Effector CD4-positive, alpha-beta T cell (primary cell): ENCODE results near the gene PALLD.

Source experiments
- DNase-seq: peaks from one replicate; pipeline ENCODE4 v3.0.0-alpha.2; 2020

PALLD gene

GRCh38 chr4:168623484-168623883, 126.6 kb downstream of the PALLD start:
- no peak for DNase-seq

GRCh38 chr4:168628251-168628650, 131.4 kb downstream of the PALLD start:
- no peak for DNase-seq

- no peak for DNase-seq
These were observed 132.7 kb downstream of the PALLD start for GRCh38 chr4:168629566-168629965.

- DNase-seq = no peak
These were observed 133.8 kb downstream of the PALLD start for GRCh38 chr4:168630445-168631187.

GRCh38 chr4:168631241-168632162, 134.7 kb downstream of the PALLD start:
- no peak for DNase-seq

GRCh38 chr4:168632301-168632725, 135.5 kb downstream of the PALLD start:
- no peak for DNase-seq

GRCh38 chr4:168633064-168633463, 136.2 kb downstream of the PALLD start:
- DNase-seq = no peak

GRCh38 chr4:168633496-168633895, 136.6 kb downstream of the PALLD start:
- no peak for DNase-seq

- DNase-seq = no peak
These were observed 137.5 kb downstream of the PALLD start for GRCh38 chr4:168634276-168634802.

GRCh38 chr4:168636040-168636439, 139.2 kb downstream of the PALLD start:
- DNase-seq = no peak

GRCh38 chr4:168636506-168637196, 139.8 kb downstream of the PALLD start:
- no peak for DNase-seq

GRCh38 chr4:168637872-168638756, 141.3 kb downstream of the PALLD start:
- DNase-seq = no peak

- no peak for DNase-seq
These were observed 143.1 kb downstream of the PALLD start for GRCh38 chr4:168639914-168640313.

- DNase-seq = no peak
These were observed 144.9 kb downstream of the PALLD start for GRCh38 chr4:168641811-168642140.

- DNase-seq = no peak
These were observed 145.7 kb downstream of the PALLD start for GRCh38 chr4:168642591-168642990.

GRCh38 chr4:168643111-168643795, 146.4 kb downstream of the PALLD start:
- no peak for DNase-seq

GRCh38 chr4:168643796-168644159, 146.9 kb downstream of the PALLD start:
- DNase-seq = no peak

- DNase-seq = no peak
These were observed 149.3 kb downstream of the PALLD start for GRCh38 chr4:168646001-168646768.

- DNase-seq = no peak
These were observed 151.0 kb downstream of the PALLD start for GRCh38 chr4:168647646-168648375.

GRCh38 chr4:168648494-168648893, 151.6 kb downstream of the PALLD start:
- no peak for DNase-seq
